Activated B cell treated with CpG ODN at 0.5 μM for 24 hours (primary cell): ENCODE results near the gene DMTF1. TPM values are rescaled to one million over a fixed set of nuclear protein-coding genes. Genes with fewer than 3 reads are reported as not detected.

Experiments
- ATAC-seq: fragments of 200-7000 bp; cut with Tn5 transposase; one replicate; pipeline ENCODE4 v1.10.0; 2021; ENCODE audit warnings: low read depth, mild to moderate bottlenecking, moderate library complexity
- CTCF ChIA-PET: fragments of 350-600 bp; sonication (Branson Sonifier 250); formaldehyde crosslinking; loops from one replicate; lab custom pipeline; 2021; ENCODE audit warnings: antibody characterized with exemption; lab: Charles Lee
- POLR2A ChIA-PET: fragments of 350-600 bp; sonication (Branson Sonifier 250); formaldehyde crosslinking; loops from one replicate; lab custom pipeline; 2021; ENCODE audit warnings: antibody characterized with exemption; lab: Charles Lee
- DNase-seq: peaks from one replicate; pipeline ENCODE4 v3.0.0; 2022
- H3K27ac Mint-ChIP-seq: one replicate; pipeline ENCODE4 v1.8.0; 2020; ENCODE audit warnings: mixed read lengths
- H3K27me3 Mint-ChIP-seq: one replicate; pipeline ENCODE4 v1.8.0; 2021; ENCODE audit warnings: mixed read lengths
- H3K36me3 Mint-ChIP-seq: one replicate; pipeline ENCODE4 v1.8.0; 2021; ENCODE audit warnings: low read depth, mixed read lengths
- H3K4me1 Mint-ChIP-seq: one replicate; pipeline ENCODE4 v1.8.0; 2021; ENCODE audit warnings: mixed read lengths
- H3K4me3 Mint-ChIP-seq: one replicate; pipeline ENCODE4 v1.8.0; 2020; ENCODE audit warnings: mild to moderate bottlenecking, mixed read lengths
- H3K9me3 Mint-ChIP-seq: one replicate; pipeline ENCODE4 v1.8.0; 2020; ENCODE audit warnings: mixed read lengths
- intact Hi-C: fragments of 100-400 bp; cut with micrococcal nuclease; formaldehyde crosslinking; loops from one replicate; pipeline ENCODE4 v1.15.1; 2024
- total RNA-seq: library from RNA; stranded (reverse); gene quantifications from 2 replicates; pipeline ENCODE4 v1.2.3, GENCODE V29; 2022
- TF ChIP-seq, protein P1 (sequence below): fragments of 200-600 bp; IDR thresholded peaks from one replicate; pipeline ENCODE4 v1.8.0; 2022; ENCODE audit warnings: antibody characterized with exemption, mild to moderate bottlenecking

The DMTF1 gene
- total RNA-seq, 1 donor from 2014 or later: 175 TPM

DNA sequence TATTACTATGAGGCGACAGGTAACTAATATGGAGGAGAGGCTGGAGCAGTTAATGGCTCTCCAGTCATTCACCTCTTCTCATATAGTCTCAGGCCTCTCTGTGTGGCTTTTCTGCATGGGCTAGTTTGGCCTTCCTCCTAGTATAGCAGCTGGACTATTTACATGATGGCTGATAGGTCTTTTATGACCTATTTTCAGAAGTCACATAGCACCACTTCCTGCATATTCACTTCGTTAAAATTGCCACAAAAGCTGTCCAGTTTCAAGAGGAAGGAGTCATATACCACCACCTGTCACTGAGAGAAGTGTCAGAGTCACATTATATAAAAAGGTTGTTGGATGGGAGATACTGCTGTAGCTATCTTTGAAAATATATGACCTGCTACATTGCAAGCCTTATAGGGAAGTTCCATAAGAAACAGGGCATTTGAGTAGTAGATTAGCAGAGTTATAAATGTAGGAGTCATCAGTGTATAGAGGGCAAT is 8.0 kb upstream of the DMTF1 start:
- intact Hi-C loops: no loop called here
- no peaks in the 10 kb centered on the region for H3K27me3 Mint-ChIP-seq
- no peaks in the 10 kb centered on the region for H3K36me3 Mint-ChIP-seq
- no peak overlapping the region for H3K4me3 Mint-ChIP-seq
- H3K27ac Mint-ChIP-seq: no peak overlapping the region
- DNase-seq (no peak), ATAC-seq (peak; percentile 62)
- ChIA-PET CTCF (no interaction called here), POLR2A (interaction anchor here (0.7 kb wide), 1 partner anchor 83 kb away, joined by 3 read pairs; no protein-coding TSS in a partner anchor)
- no peaks in the 10 kb centered on the region for H3K9me3 Mint-ChIP-seq
- peaks cover 13% of the 10 kb centered on the region for H3K4me1 Mint-ChIP-seq
- TF ChIP-seq, protein P1, sequence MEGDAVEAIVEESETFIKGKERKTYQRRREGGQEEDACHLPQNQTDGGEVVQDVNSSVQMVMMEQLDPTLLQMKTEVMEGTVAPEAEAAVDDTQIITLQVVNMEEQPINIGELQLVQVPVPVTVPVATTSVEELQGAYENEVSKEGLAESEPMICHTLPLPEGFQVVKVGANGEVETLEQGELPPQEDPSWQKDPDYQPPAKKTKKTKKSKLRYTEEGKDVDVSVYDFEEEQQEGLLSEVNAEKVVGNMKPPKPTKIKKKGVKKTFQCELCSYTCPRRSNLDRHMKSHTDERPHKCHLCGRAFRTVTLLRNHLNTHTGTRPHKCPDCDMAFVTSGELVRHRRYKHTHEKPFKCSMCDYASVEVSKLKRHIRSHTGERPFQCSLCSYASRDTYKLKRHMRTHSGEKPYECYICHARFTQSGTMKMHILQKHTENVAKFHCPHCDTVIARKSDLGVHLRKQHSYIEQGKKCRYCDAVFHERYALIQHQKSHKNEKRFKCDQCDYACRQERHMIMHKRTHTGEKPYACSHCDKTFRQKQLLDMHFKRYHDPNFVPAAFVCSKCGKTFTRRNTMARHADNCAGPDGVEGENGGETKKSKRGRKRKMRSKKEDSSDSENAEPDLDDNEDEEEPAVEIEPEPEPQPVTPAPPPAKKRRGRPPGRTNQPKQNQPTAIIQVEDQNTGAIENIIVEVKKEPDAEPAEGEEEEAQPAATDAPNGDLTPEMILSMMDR: no peak

DNA sequence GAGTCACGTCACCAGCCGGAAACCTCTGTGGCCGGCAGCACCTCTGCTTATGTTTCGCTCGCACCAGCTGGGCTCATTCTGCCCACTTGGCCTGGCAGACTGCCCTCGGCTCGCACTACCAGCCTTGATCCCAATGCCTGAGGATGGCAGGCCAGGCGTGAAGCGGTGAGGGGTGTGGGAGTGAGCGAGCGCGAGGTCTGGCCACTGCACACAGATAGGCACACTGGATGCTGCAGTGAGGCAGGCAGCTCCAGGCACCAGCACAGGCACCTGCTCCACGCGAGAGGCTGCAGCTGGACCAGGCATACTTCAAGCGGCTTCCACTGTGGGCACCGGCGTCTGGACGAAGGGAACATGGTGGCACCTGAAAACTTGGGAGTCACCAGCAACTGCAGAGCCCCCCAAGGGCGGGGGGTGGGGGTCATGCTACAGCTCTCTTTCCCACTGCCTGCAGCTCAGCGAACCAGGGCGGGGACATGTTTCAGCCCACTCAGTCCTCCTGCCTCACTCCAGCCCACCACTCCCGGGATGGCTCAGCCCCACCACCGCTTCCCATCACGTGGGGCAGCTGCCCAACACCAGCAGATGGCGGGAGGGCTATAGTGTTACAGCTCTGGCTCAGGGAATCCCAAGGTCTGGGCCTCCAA is 5.4 kb upstream of the DMTF1 start:
- POLR2A ChIA-PET: no interaction called here
- intact Hi-C loops: no loop called here
- Mint-ChIP-seq H3K36me3 (peaks cover 1% of the 10 kb centered on the region), H3K27ac (no peak overlapping the region), H3K4me1 (peaks cover 19% of the 10 kb centered on the region), H3K9me3 (no peaks in the 10 kb centered on the region), H3K27me3 (no peaks in the 10 kb centered on the region), H3K4me3 (no peak overlapping the region)
- CTCF ChIA-PET: interaction anchor here (3.4 kb wide), 1 partner anchor 220 kb away, joined by 33 read pairs; no protein-coding TSS in a partner anchor
- DNase-seq: no peak
- ATAC-seq: no peak
- TF ChIP-seq, protein P1: no peak

DNA sequence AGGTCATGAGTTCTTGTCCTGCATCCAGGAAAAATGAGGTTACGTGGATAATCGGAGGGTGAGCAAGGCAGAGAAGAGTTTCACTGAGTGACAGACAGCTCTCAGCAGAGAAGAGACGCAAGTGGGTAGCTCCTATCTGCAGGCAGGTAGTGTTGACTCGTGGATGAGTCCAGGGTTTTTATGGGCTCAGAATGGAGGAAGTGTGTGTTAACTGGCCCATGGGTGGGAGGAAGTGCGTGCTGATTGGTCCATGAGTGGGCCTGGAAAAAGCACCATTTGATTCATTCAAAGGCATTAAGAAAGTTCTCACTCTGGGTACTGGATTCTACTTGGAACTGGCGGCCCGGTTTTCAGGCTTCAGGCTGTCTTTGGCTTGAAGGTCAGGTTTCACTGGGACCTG is 4.8 kb upstream of the DMTF1 start:
- Mint-ChIP-seq H3K36me3 (peaks cover 4% of the 10 kb centered on the region), H3K27ac (no peak overlapping the region), H3K4me3 (no peak overlapping the region), H3K27me3 (no peaks in the 10 kb centered on the region), H3K9me3 (no peaks in the 10 kb centered on the region), H3K4me1 (peaks cover 19% of the 10 kb centered on the region)
- DNase-seq: no peak
- ATAC-seq: no peak
- intact Hi-C loops: no loop called here
- CTCF ChIA-PET: interaction anchor here (1.0 to 3.4 kb wide), 8 partner anchors 8 to 232 kb away, joined by 3 to 33 read pairs (median 6); partner anchors contain the start of gene TMEM243
- POLR2A ChIA-PET: interaction anchor here (0.6 to 1.8 kb wide), 2 partner anchors 13 to 72 kb away, joined by 4 to 13 read pairs; partner anchors contain the start of gene TMEM243
- TF ChIP-seq, protein P1: no peak

DNA sequence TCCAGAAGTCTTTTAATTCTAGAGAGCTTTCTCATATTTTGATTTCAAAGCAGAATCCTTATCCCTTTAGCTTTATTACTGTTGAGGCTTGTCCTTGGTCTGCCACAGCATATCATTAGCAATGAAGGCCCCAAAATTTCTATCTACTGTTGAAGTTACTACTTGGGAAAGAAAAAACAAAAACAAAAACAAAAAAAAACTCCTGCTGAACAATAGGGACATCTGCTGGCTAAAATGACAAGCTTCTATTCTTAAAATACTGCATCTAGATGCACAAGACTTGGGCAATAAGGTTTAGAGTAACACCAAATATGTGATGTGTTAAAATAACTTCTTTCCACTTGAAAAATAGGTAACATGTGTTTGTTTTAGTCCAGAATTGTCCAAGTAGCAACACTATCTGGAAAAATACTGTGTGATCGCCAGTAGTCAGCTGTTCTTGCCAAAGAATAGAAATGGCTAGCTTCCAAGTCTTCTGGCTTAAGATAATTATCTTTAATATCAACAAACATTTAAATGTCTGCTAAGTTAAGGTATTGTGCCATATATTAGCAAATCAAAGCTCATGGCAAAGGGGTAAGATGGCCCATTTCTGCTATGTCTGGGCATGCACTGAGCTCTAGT is 3.8 kb upstream of the DMTF1 start:
- no peak overlapping the region for H3K27ac Mint-ChIP-seq
- TF ChIP-seq, protein P1: no peak
- peaks cover 26% of the 10 kb centered on the region for H3K4me1 Mint-ChIP-seq
- DNase-seq (no peak), ATAC-seq (no peak)
- ChIA-PET POLR2A (interaction anchor here (1.8 kb wide), 1 partner anchor 71 kb away, joined by 4 read pairs; the partner anchor contains the start of gene TMEM243), CTCF (interaction anchor here (0.9 to 3.4 kb wide), 14 partner anchors 9 to 233 kb away, joined by 3 to 33 read pairs (median 4); partner anchors contain the start of gene TMEM243)
- H3K4me3 Mint-ChIP-seq: no peak overlapping the region
- peaks cover 11% of the 10 kb centered on the region for H3K36me3 Mint-ChIP-seq
- no peaks in the 10 kb centered on the region for H3K27me3 Mint-ChIP-seq
- no peaks in the 10 kb centered on the region for H3K9me3 Mint-ChIP-seq
- intact Hi-C loops: loop anchor here (1.0 kb wide), 2 partner anchors 209 to 222 kb away; no protein-coding TSS in a partner anchor
